A673 (cell line): ENCODE results near the gene SNX13. TPM values are rescaled to one million over a fixed set of nuclear protein-coding genes. Genes with fewer than 3 reads are reported as not detected.

Source experiments
- BruUV-seq: library from RNA; stranded (reverse); fragments of 400-500 nt; replicated peaks from 2 replicates; lab custom pipeline; 2021; lab: Mats Ljungman, UMichigan
- CTCF ChIA-PET: fragments of 300-600 bp; sonication (Branson Sonifier 250); formaldehyde crosslinking; loops from one replicate; lab custom pipeline; 2022; ENCODE audit warnings: antibody characterized with exemption; lab: Charles Lee
- POLR2A ChIA-PET: fragments of 300-600 bp; sonication (Branson Sonifier 250); formaldehyde crosslinking; loops from one replicate; lab custom pipeline; 2022; ENCODE audit warnings: antibody characterized with exemption; ENCODE audit not compliant: low non-redundant PET; lab: Charles Lee
- DNase-seq: peaks from one replicate; pipeline ENCODE4 v3.0.0-alpha.2; 2015; ENCODE audit warnings: low spot score
- H3K27ac ChIP-seq: fragments of 200-600 bp; sonication (generic); 2 replicates; pipeline ENCODE4 v1.5.1; 2016; ENCODE audit warnings: mixed run types, low read depth, mild to moderate bottlenecking, mixed read lengths, antibody characterized with exemption, low read length; ENCODE audit not compliant: poor library complexity, severe bottlenecking
- H3K27me3 ChIP-seq: fragments of 200-600 bp; sonication (generic); replicated peaks from 2 replicates; pipeline ENCODE4 v1.6.1; 2017; ENCODE audit warnings: mixed run types, low read depth, mild to moderate bottlenecking, mixed read lengths, antibody characterized with exemption, low read length; ENCODE audit not compliant: insufficient read depth, poor library complexity
- H3K36me3 ChIP-seq: fragments of 200-600 bp; sonication (generic); 2 replicates; pipeline ENCODE4 v1.6.1; 2016; ENCODE audit warnings: mixed run types, mild to moderate bottlenecking, mixed read lengths, antibody characterized with exemption, low read length; ENCODE audit not compliant: insufficient read depth, poor library complexity, severe bottlenecking
- H3K4me1 ChIP-seq: fragments of 200-600 bp; sonication (generic); 2 replicates; pipeline ENCODE4 v1.6.1; 2017; ENCODE audit warnings: mixed run types, mild to moderate bottlenecking, mixed read lengths, antibody characterized with exemption, low read length; ENCODE audit not compliant: insufficient read depth, poor library complexity, severe bottlenecking
- H3K4me3 ChIP-seq: fragments of 200-600 bp; sonication (generic); 2 replicates; pipeline ENCODE4 v1.5.1; 2016; ENCODE audit warnings: low read depth, mixed run types, mild to moderate bottlenecking, mixed read lengths, low read length; ENCODE audit not compliant: poor library complexity, severe bottlenecking
- H3K9me3 ChIP-seq: fragments of 200-600 bp; sonication (generic); 2 replicates; pipeline ENCODE4 v1.6.1; 2016; ENCODE audit warnings: mixed run types, low read depth, mild to moderate bottlenecking, mixed read lengths, antibody characterized with exemption, low read length; ENCODE audit not compliant: poor library complexity, severe bottlenecking
- EZH2 ChIP-seq: fragments of 200-600 bp; sonication (generic); IDR thresholded peaks from 2 replicates; pipeline ENCODE4 v1.6.1; 2017; ENCODE audit warnings: borderline replicate concordance, low read depth, mild to moderate bottlenecking, mixed read lengths, antibody characterized with exemption, low read length; ENCODE audit not compliant: poor library complexity, severe bottlenecking
- intact Hi-C: fragments of 100-400 bp; cut with micrococcal nuclease; formaldehyde crosslinking; loops from one replicate; pipeline ENCODE4 v1.10.0; 2022; ENCODE audit not compliant: unreplicated experiment
- total RNA-seq: library from RNA; stranded (reverse); gene quantifications from 2 replicates; pipeline ENCODE4 v1.2.3, GENCODE V29; 2021
- TF ChIP-seq, protein P1 (sequence below): fragments of 300-800, 200-600 bp; sonication (generic); conservative IDR thresholded peaks from 2 replicates; pipeline ENCODE4 v1.5.1; 2017; ENCODE audit warnings: low read depth, mild to moderate bottlenecking, antibody characterized with exemption, low read length, moderate library complexity, mixed read lengths

Gene SNX13
- total RNA-seq, 1 experiment from 2014 or later: 31.2 TPM

DNA sequence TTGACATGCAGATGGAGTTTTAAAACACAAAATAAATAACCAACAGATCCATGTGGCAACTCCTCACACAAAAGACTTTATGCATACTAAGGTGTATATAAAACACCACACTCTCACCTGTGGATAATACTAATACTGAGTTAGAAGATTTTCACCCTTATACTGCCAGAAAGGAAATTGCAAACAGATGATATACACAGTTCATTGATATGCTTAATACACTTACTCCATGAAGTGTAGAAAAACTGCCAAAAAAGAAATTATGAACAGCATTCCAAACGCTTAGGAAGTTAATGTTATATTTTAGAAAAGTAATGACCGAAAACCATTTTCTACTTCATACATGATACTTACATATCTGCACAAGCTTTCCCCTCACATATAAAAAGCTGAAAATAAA lies 17.6 kb upstream of the SNX13 start:
- CTCF ChIA-PET: no interaction called here
- H3K9me3 ChIP-seq: no peaks in the 10 kb centered on the region

GRCh38 chr7:17952387-17952786 lies 12.1 kb upstream of the SNX13 start:
- no TSS peak for BruUV-seq
- CTCF ChIA-PET: no interaction called here
- H3K27ac ChIP-seq: no peak overlapping the region

More for the DNA sequence above, 17.6 kb upstream of the SNX13 start:
- H3K27me3 ChIP-seq: no peaks in the 10 kb centered on the region
- no peaks in the 10 kb centered on the region for H3K36me3 ChIP-seq
- H3K4me1 ChIP-seq: no peaks in the 10 kb centered on the region
- DNase-seq: no peak
- BruUV-seq: no TSS peak
- H3K27ac ChIP-seq: no peak overlapping the region
- POLR2A ChIA-PET: no interaction called here
- TF ChIP-seq, protein P1, sequence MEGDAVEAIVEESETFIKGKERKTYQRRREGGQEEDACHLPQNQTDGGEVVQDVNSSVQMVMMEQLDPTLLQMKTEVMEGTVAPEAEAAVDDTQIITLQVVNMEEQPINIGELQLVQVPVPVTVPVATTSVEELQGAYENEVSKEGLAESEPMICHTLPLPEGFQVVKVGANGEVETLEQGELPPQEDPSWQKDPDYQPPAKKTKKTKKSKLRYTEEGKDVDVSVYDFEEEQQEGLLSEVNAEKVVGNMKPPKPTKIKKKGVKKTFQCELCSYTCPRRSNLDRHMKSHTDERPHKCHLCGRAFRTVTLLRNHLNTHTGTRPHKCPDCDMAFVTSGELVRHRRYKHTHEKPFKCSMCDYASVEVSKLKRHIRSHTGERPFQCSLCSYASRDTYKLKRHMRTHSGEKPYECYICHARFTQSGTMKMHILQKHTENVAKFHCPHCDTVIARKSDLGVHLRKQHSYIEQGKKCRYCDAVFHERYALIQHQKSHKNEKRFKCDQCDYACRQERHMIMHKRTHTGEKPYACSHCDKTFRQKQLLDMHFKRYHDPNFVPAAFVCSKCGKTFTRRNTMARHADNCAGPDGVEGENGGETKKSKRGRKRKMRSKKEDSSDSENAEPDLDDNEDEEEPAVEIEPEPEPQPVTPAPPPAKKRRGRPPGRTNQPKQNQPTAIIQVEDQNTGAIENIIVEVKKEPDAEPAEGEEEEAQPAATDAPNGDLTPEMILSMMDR: no peak
- TF ChIP-seq EZH2: no peak
- H3K4me3 ChIP-seq: no peak overlapping the region
- intact Hi-C loops: no loop called here

GRCh38 chr7:17951742-17952254 lies 11.5 kb upstream of the SNX13 start:
- POLR2A ChIA-PET: no interaction called here
- TF ChIP-seq, protein P1: no peak
- BruUV-seq: no TSS peak

More at GRCh38 chr7:17952387-17952786, 12.1 kb upstream of the SNX13 start:
- TF ChIP-seq, protein P1: no peak
- TF ChIP-seq EZH2: no peak
- DNase-seq: no peak
- H3K4me1 ChIP-seq: peaks cover under 1% of the 10 kb centered on the region
- H3K4me3 ChIP-seq: no peak overlapping the region
- H3K9me3 ChIP-seq: no peaks in the 10 kb centered on the region
- no peaks in the 10 kb centered on the region for H3K36me3 ChIP-seq
- intact Hi-C loops: no loop called here
- H3K27me3 ChIP-seq: no peaks in the 10 kb centered on the region
- POLR2A ChIA-PET: no interaction called here

More at GRCh38 chr7:17951742-17952254, 11.5 kb upstream of the SNX13 start:
- H3K9me3 ChIP-seq: no peaks in the 10 kb centered on the region
- no peaks in the 10 kb centered on the region for H3K27me3 ChIP-seq
- CTCF ChIA-PET: no interaction called here
- intact Hi-C loops: no loop called here
- H3K36me3 ChIP-seq: no peaks in the 10 kb centered on the region
- peaks cover 5% of the 10 kb centered on the region for H3K4me1 ChIP-seq
- no peak overlapping the region for H3K27ac ChIP-seq
- no peak for DNase-seq
- H3K4me3 ChIP-seq: no peak overlapping the region
